Activated CD4-positive, alpha-beta T cell treated with anti-CD3 and anti-CD28 coated beads, Interleukin-2, amount 50 U/mL, for 24 hours (primary cell): Measurements from ENCODE around the gene TPCN1.
"Not testable (repeated sequence)": the region's sequence is repeated elsewhere in the genome, so short reads cannot be mapped to it uniquely, and the experiment has no call there.

Experiments
- DNase-seq, 2 donors: peaks; one replicate each; pipeline ENCODE4 v3.0.0-alpha.2; 2020; ENCODE audit warnings: low read depth in 1 of 2, low spot score in 1 of 2

TPCN1 gene

DNA sequence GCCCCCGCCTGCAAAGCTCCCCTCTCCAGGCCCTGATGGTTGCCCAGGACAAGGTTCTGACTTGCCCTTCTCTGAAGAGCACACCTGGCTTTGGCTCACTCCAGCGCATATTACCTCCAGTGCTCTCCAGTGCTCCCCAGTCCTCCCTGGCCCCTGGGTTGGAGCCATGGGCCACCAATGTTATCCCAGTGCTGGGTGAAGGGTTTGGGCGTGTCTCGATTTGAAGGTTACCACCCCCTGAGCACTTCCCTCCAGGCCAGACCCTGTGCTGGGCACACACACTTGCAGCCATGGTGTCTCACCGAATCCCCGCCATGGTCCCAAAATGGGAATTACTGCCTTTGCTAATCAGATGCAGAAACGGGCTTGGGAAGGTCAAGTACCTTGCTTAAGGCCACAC lies 24.7 kb upstream of the TPCN1 start:
- DNase-seq, result no peak

DNA sequence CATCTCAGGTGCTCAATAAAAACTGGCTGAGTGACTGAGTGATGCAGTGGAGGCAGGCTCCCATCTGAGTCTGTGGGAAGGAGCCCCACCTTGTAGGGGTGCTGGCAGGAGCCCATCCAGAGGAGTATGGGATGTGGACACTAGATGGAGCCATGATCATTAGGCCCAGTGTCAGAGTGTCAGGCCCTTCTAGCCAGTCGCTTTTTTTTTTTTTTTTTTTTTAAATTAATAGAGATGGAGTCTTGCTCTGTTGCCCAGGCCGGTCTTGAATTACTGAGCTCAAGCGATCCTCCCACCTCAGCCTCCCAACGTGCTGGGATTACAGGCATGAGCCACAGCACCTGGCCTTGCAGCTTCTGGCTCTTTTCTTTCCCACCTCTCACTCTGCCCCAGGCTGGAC lies 24.3 kb upstream of the TPCN1 start:
- DNase-seq, result peak in 1 of 2 donors; percentile 48

DNA sequence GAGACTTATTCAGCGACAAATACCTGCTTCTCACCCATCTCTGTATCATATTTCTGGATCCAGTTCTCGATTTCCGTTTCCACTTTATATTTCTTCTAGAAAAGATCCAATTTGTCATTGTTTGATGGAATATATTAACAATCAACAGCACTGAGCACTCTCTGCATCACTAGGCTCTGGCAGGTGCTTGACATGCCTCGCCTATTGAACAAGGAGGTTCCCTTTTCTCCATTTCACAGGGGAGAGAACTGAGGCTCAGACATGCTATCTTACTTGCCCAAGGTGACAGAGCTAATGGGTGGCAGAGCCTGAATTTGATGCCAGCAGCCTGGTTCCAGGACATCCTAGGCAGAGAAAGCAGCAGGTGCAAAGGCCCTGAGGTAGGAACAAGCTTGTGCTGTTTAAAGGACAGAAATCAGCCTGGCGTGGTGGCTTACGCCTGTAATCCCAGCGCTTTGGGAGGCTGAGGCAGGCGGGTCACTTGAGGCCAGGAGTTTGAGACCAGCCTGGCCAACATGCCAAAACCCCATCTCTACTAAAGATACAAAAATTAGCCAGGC lies 23.7 kb upstream of the TPCN1 start:
- DNase-seq, result no peak

DNA sequence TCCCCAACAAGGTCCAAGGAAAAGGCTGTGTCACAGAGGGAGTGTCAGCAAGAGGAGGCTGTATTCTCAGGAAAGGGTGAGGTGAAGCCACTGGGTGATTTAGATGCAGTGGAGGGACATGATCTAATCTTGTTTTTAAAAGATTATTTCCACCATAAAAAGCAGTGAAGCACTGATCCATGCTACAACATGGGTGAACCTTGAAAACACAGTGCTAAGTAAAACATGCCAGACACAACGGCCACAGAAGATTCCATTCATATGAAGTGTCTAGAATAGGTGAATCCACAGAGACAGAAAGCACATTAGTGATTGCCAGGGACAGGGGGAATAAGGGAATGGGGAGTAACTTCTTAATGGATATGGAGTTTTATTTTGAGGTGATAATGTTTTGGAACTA lies 23.0 kb upstream of the TPCN1 start:
- no peak for DNase-seq

DNA sequence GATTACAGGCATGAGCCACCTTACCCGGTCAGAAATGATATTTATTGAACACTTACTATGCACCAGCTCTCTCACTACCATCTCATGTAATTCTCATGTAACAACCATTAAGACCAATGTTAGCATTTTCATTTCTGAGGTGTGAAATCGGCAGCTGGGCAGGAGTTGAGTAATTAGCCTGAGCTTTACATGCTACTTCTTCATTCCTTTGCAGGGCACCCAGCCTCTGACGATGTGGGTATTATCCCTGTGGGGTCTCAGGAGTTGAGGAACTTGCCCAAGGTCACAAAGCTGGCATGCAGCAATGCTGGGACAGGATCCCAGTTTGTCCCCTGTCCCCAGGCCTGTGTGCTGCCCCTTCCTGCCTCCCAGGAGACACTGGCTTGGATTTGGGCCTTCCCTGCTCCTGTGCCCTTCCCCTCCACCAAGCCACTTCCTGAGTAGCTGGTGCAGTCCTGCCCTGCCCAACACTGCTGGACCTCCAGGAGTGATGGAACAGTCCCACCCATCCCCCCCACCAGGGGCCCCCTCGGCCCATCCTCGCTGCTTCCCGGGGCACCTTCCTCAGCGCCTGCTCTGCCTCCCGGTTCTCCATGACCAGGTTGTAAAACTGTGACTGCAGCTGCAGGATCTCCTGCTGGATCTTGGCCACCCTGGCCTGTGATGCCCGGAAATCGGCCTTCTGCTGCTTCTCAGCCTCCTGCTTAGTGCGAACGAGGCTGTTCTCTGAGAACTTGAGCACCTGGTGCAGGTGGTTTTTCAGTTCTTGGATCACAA lies 21.1 kb upstream of the TPCN1 start:
- no peak for DNase-seq

DNA sequence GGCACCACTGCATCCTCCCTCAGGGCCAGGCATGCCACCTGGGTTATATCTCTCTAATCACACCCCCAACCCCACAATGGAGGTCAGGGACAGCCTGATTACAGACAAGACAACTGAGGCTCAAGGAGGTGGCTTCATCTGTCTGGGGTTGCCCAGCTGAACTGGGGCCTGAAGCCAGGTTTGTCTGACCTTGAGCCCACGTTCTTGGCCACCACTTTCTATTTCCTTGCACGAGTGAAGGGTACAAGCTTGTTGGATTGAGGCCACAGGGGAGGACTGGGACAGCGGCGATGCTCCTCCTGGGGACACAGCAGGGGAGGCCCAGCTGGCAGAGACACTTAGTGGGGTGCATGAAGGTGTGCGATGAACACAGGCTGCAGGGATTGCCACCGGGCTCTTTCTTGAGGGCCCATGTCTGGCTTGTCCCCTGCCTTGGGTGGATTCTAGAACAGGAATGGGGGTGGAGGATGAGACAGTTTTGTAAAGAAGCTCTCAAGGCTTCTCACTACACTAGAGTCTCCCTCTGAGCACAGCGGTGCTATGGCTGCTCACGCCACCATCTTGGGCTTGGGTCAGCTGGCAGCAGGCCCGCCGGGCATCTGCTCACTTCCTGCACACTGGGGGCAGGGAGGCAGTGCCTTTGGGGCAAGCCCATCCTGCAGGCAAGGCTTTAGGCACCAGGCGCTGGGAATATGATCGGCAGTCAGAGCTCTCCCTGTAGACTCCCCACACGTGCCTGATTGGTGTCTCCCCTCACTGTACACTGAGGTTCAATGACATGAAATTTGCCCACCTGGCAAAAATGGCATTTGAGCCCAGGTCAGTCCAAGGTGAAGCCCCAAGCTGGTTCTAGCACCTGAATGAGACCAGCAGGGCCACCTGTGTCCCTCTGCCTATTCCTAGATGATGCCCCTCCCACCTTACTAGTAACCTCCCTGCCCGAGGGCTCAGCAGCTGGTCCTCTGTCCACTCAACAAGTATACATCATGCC lies 19.8 kb upstream of the TPCN1 start:
- DNase-seq, result no peak

DNA sequence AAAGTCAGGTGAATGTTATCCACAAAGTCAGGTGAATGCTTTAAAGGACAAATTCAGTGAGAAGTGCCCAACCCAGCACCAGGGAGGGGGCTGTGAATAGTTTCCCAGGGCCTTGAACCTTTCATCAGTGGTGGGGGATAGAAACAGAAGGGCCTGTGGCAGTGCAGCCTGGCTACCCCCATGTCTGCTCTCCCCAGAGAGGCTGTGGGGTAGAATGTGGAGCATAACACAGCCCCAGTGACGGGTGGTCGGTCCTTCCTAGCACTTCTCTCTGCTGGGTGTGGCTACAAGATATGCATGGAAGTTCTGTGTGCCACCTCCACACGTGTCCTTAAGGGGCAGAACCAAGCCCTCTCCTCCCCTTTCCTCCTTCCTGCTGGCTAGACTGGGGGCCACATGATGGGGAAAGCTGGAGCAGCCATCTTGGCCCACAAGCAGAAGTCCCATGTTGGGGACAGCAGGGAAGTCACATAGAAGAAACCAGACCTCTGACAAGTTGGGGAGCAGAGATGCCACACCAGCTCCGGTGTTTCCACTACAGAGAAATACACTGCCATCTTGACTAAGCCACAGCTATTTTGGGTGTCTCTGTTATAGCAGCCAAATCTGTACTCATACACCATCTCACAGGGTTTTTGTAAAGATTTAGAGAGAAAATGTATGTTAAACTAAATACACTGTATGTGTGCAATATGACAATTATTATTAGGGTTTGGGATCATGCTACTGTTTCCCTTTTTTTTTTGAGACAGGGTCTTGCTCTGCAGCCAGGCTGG lies 18.8 kb upstream of the TPCN1 start:
- DNase-seq, result no peak

DNA sequence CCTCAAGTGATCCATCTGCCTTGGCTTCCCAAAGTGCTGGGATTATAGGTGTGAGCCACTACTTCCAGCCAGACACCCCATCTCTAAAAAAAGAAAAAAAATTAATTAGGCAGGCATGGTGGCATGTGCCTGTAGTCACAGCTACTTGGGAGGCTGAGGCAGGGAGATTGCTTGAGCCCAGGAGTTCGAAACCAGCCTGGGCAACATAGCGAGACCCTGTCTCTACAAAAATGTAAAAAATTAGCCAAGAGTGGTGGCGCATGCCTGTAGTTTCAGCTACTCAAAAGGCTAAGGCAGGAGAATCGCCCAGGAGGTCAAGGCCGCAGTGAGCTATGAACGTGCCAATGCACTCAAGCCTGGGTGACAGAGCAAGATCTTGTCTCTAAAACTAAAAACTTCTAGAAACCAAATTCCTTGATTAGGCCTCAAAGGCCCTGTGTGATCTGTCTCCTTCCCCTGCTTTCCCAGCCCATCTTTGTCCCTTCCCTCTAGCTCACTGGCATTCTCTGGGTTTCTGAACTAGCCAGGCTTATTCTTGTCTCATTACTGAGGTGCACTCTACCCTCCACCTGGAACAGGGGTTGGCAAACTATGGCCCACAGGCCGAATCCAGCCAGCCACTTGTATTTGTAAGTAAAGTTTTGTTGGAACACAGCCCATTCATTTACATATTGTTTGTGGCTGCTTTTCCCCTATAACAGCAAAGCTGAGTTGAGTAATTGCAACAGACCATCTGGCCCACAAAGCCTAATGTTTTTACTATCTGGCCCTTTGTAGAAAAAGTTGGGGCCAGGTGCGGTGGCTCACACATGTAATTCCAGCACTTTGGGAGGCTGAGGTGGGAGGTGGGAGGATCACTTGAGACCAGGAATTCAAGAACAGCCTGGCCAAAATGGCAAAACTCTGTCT lies 17.2 kb upstream of the TPCN1 start:
- DNase-seq, result no peak

DNA sequence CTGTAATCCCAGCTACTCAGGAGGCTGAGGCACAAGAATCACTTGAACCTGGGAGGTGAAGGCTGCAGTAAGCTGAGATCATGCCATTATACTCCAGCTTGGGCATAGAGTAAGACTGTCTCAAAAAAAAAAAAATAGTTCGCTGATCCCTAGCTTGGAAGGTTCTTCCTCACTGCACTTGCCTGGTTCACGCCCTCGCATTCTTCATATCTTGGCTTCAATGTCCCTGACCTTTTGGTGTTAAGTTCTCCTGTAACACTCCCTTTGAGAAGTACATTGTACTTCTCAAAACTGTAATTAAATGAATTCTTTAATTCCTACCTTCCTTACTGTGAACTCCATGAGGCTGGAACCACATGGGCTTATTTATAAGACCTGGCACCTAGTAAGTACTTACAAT lies 16.5 kb upstream of the TPCN1 start:
- DNase-seq, result no peak

DNA sequence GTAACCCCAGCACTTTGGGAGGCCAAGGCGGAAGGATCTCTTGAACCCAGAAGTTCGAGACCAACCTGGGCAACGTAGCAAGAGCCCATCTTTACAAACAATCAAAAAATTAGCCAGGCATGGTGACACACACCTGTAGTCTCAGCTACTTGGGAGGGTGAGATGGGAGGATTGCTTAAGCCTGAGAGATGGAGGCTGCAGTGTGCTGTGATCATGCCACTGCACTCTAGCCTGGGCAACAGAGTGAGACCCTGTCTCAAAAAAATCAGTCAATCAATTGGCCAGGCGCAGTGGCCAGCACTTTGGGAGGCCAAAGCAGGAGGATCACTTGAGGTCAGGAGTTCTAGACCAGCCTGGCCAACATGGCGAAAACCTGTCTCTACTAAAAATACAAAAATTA lies 14.5 kb upstream of the TPCN1 start:
- not testable (repeated sequence) for DNase-seq

DNA sequence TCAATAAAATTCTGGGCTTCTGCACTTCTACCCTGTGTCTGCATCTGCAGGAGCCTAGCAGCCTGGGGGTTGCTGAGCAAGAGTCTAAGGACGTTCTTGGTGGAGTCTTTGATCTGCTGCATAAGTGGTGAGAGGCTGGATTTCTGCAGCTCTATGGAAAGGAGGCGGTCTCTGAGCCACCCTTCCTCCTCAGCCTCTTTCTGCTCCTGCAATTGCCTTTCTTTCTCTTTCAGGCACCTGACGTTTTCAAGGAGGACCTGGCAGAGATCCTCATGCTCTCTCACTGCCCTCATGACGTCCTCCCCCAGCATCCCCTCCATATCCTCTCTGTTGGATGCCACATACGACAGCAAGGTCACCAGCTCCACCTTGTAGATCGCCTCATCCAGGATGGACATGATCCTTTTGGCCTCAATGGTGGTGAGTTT lies 13.6 kb upstream of the TPCN1 start:
- DNase-seq, result no peak

DNA sequence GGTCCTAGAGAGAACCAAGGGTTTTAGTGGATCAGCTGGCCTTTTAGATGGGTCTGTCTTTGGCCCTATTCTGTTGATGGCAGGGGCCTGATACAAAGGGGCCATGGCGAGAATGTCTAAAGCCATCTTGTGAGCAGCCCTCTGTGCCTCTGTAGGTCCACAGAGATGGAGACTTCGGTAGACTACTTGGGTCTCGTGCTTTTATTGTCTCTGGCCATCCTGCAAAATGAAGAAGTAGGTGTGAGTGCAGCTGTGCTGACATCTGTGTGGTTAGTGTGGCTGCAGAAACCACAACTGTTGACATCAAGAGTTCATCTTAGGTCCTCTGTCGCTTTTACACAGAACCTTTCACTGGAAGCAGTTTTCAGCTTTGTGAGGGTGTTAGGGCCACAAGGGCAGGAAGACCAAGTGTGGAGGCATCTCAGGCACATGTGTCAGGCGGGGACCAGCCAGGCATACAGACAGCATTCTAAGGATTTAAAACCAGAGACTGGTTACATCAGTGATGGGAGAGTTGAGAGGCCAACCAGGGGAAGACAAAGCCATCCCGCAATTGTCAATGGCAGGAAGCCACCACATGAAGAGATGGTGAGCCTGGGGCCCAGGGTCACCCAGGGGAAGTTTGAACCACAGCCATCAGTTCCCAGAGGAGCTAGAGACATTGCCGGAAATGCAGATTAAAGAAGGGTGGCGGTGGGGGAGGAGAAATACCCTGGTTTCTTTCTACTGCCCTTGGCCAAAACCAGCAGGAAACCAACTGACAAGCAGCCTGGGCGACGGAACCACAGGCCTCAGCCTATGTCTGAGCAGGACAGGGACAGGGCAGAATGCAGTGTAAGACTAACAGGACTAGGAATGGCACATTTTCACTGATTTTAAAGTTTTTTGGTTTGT lies 13.0 kb upstream of the TPCN1 start:
- peak in 1 of 2 donors; percentile 26 for DNase-seq

DNA sequence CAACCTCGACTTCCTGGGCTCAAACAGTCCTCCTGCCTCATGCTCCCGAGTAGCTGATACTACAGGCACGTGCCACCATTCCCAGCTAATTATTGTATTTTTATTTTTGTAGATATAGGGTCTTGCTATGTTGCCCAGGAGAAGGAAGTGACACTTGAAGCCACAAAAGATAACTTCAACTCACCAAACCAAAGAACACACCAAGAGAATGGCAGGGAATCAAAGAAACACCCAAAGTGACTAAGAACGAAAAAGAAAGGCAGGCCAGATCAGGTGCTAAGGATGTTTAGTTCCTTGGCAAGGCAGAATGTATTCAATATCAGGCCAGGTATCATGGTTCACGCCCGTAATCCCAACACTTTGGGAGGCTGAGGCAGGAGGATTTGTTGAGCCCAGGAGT lies 10.1 kb upstream of the TPCN1 start:
- no peak for DNase-seq

DNA sequence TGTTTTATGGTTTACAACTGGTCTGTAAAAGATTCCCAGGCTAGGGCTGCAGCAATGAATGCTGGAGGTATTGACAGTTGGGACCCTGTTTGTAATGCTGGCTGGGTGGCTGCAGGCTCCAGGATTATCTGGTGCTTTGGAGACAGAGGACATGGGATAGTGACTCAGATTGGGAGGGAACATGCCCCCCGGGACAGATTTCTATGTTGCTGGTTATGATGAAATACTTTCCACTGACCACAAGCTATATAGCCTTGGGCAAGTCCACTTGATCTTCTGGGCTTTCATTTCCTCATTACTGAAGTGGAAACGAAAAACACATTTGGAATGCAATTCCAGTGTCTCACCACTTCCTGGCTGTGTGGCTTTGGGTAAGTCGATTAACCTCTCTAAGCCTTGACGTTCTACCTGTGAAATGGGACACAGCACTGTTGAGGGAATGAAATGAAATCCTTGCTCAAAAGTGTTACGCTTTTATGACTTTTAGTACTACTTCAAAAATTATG lies 6.3 kb upstream of the TPCN1 start:
- no peak for DNase-seq

DNA sequence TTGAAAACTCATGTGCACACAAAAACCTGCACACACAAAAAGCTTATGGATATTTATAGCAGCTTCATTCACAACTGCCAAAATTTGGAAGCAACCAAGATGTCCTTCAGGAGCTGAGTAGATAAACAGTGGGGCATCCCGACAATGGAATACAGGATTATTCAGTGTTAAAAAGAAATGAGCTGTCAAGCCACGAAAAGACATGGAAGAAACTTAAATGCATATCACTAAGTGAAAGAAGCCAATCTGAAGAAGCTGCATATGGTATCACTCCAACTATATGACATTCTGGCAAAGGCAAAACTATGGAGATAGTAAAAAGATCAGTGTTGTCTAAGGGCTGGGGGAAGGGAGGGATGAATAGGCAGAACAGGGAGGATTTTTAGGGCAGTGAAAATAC lies 5.2 kb upstream of the TPCN1 start:
- no peak for DNase-seq

DNA sequence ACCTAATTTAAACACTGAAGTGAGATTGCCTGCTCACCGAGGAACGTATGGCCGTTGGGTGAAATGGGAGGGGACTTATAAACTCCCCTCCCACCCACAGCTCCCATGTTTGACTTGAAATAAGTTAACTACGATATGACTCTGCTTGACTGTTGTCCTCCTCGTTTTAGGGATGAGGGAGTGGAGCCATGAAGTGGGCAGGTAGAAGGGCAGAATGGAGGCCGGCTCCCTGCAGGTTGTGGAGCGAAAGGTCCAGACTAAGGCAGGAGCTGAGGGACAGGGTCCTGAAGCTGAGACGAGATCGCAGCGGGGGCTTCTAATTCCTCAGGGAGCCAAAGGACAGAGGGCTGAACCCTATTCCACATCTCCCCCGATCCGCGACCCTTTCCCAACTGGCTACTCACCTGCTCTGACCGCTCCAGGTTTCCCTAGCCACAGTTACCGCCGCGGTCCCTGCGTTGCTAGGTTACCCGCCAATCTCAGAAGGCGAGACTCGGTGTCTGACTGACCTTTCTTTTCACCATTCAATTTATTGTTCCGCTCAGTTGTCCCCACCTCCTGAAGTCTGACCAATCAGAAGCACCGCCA lies 577 bp upstream of the TPCN1 start:
- no peak for DNase-seq

DNA sequence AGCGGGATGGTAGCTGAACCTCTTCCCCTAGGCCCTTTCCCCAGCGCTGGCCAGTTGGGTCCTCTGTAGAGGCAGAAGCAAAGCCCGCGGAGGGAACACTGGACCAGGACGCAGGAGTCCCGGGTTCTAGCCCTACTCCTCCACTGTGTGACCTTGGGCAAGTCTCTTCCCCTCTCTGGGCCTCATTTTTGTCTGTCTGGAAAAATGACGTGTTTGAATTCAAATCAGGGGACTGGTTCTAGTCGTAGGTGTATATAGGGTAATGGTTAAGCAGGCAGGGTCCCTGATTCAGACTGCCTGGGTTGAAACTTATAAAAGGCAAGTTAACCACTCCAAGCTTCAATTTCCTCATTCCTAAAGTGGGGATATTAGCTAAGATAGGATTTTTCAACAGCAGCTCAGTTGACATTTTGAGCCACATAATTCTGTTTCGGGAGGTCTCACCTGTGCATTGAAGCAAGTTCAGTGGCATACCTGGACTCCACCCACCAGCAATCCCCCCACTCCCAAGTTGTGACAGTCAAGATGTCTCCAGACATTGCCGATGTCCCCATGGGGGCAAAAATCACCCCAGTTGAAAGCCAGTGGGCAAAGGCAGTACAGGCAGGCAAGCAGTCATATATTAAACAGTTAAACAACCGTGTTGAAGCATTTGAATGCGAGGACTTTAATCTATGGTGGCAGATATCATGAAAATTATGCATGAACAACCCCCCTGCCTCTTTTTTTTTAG lies 899 bp downstream of the TPCN1 start:
- DNase-seq, result peak; percentile 12
